HCT116 (cell line): ENCODE results near the gene TMEM132D. TPM values are rescaled to one million over a fixed set of nuclear protein-coding genes. Genes with fewer than 3 reads are reported as not detected.

Source experiments
- ATAC-seq: fragments of 200-7000 bp; cut with Tn5 transposase; 2 replicates; pipeline ENCODE4 v1.9.1; 2020; ENCODE audit warnings: mild to moderate bottlenecking, moderate library complexity
- BruUV-seq: library from RNA; stranded (reverse); fragments of 400-500 nt; replicated peaks from 2 replicates; lab custom pipeline; 2021; lab: Mats Ljungman, UMichigan
- CTCF ChIA-PET: fragments of 300-600 bp; sonication (Branson Sonifier 250); formaldehyde crosslinking; loops from one replicate; lab custom pipeline; 2021; ENCODE audit warnings: antibody characterized with exemption; lab: Charles Lee
- POLR2A ChIA-PET: fragments of 300-600, 350-600 bp; sonication (Branson Sonifier 250); formaldehyde crosslinking; loops from one replicate; lab custom pipeline; 2021; ENCODE audit warnings: antibody characterized with exemption; lab: Charles Lee
- RAD21 ChIA-PET, 2 experiments: fragments of 300-600 bp; sonication (Branson Sonifier 250); formaldehyde crosslinking; loops; one replicate each; lab custom pipeline; 2023; ENCODE audit warnings: low total read pairs in 2 of 2; ENCODE audit not compliant: uncharacterized antibody in 2 of 2, unreplicated experiment in 2 of 2, low non-redundant PET in 1 of 2; lab: Charles Lee
- DNase-seq: peaks from one replicate; pipeline ENCODE4 v3.0.0-alpha.2; 2010; ENCODE audit warnings: low read depth, low spot score
- H2AFZ ChIP-seq: fragments of 200-600 bp; shearing (Covaris generic), sonication (generic); 2 replicates; pipeline ENCODE4 v1.6.1; 2017; ENCODE audit warnings: low read depth, mixed run types, mixed read lengths, antibody characterized with exemption, low read length; ENCODE audit not compliant: poor library complexity, severe bottlenecking
- H3K27ac ChIP-seq: 2 replicates; pipeline ENCODE4 v1.5.1; 2012; ENCODE audit warnings: low read depth, low read length
- H3K27me3 ChIP-seq: fragments of 200-600 bp; sonication (generic); 2 replicates; pipeline ENCODE4 v1.6.1; 2016; ENCODE audit warnings: mixed run types, low read length, mixed read lengths; ENCODE audit not compliant: insufficient read depth
- H3K36me3 ChIP-seq, 2 experiments: fragments of 200-500 bp in 1 of 2; fragments of 200-600 bp in 1 of 2; sonication (Bioruptor generic) in 1 of 2; sonication (generic) in 1 of 2; 2 replicates each; pipeline versions ENCODE4 v1.5.1 to v1.6.1; 2014 to 2016; ENCODE audit warnings: low read length in 2 of 2, inconsistent platforms in 1 of 2, mixed read lengths in 1 of 2, mixed run types in 1 of 2; ENCODE audit not compliant: insufficient read depth in 2 of 2, control insufficient read depth in 1 of 2
- H3K4me1 ChIP-seq, 2 experiments: fragments of 200-600 bp in 1 of 2; sonication (generic) in 1 of 2; 2 replicates each; pipeline versions ENCODE4 v1.5.1 to v1.6.1; 2012 to 2017; ENCODE audit warnings: low read length in 2 of 2, inconsistent platforms in 1 of 2, mild to moderate bottlenecking in 1 of 2, mixed read lengths in 1 of 2, mixed run types in 1 of 2, moderate library complexity in 1 of 2; ENCODE audit not compliant: insufficient read depth in 2 of 2, control insufficient read depth in 1 of 2
- H3K4me2 ChIP-seq: fragments of 200-600 bp; sonication (generic); 2 replicates; pipeline ENCODE4 v1.6.1; 2017; ENCODE audit warnings: mixed run types, low read length, mixed read lengths
- H3K4me3 ChIP-seq, 2 experiments: fragments of 200-600 bp in 1 of 2; sonication (generic) in 1 of 2; replicated peaks in 1 of 2; 2 replicates each; pipeline ENCODE4 v1.5.1; 2011 to 2016; ENCODE audit warnings: low read length in 2 of 2, control low read depth in 1 of 2, low read depth in 1 of 2, mild to moderate bottlenecking in 1 of 2, mixed read lengths in 1 of 2, mixed run types in 1 of 2
- H3K79me2 ChIP-seq: fragments of 200-600 bp; sonication (generic); 2 replicates; pipeline ENCODE4 v1.6.1; 2017; ENCODE audit warnings: mild to moderate bottlenecking, mixed run types, low read length, moderate library complexity, mixed read lengths; ENCODE audit not compliant: insufficient read depth
- H3K9ac ChIP-seq: fragments of 200-600 bp; sonication (generic); 2 replicates; pipeline ENCODE4 v1.6.1; 2016; ENCODE audit warnings: low read length, mixed read lengths
- H3K9me2 ChIP-seq: fragments of 200-600 bp; sonication (generic), shearing (Covaris generic); 2 replicates; pipeline ENCODE4 v1.6.1; 2017; ENCODE audit warnings: mixed run types, mild to moderate bottlenecking, moderate library complexity; ENCODE audit not compliant: insufficient read depth
- H3K9me3 ChIP-seq, 2 experiments: fragments of 200-500 bp in 1 of 2; fragments of 200-600 bp in 1 of 2; sonication (Bioruptor generic) in 1 of 2; sonication (generic) in 1 of 2; 2 replicates each; pipeline ENCODE4 v1.6.1; 2014 to 2017; ENCODE audit warnings: low read length in 2 of 2, mixed read lengths in 2 of 2, inconsistent platforms in 1 of 2, low read depth in 1 of 2, mild to moderate bottlenecking in 1 of 2, mixed run types in 1 of 2, moderate library complexity in 1 of 2; ENCODE audit not compliant: control insufficient read depth in 1 of 2, insufficient read depth in 1 of 2
- H4K20me1 ChIP-seq: fragments of 200-600 bp; sonication (generic), shearing (Covaris generic); 2 replicates; pipeline ENCODE4 v1.6.1; 2017; ENCODE audit warnings: mixed run types, mild to moderate bottlenecking, moderate library complexity; ENCODE audit not compliant: insufficient read depth
- CBX3 ChIP-seq: IDR thresholded peaks from 2 replicates; pipeline ENCODE4 v1.6.1; 2012; ENCODE audit warnings: low read depth
- CEBPB ChIP-seq: IDR thresholded peaks from 2 replicates; pipeline ENCODE4 v1.6.1; 2012; ENCODE audit warnings: low read depth
- EGR1 ChIP-seq: IDR thresholded peaks from 2 replicates; pipeline ENCODE4 v1.6.1; 2012; ENCODE audit warnings: low read depth
- ELF1 ChIP-seq: IDR thresholded peaks from 2 replicates; pipeline ENCODE4 v1.6.1; 2012; ENCODE audit warnings: low read depth, borderline replicate concordance
- FOSL1 ChIP-seq: IDR thresholded peaks from 2 replicates; pipeline ENCODE4 v1.6.1; 2012; ENCODE audit warnings: low read depth
- JUND ChIP-seq: IDR thresholded peaks from 2 replicates; pipeline ENCODE4 v1.6.1; 2012
- POLR2A ChIP-seq: IDR thresholded peaks from 2 replicates; pipeline ENCODE4 v1.7.0; 2011; ENCODE audit warnings: borderline replicate concordance; ENCODE audit not compliant: insufficient read depth, insufficient read length; ENCODE audit errors: extremely low read depth
- POLR2AphosphoS5 ChIP-seq: IDR thresholded peaks from 2 replicates; pipeline ENCODE4 v1.6.1; 2011; ENCODE audit warnings: mild to moderate bottlenecking, low read depth, low read length, moderate library complexity
- RAD21 ChIP-seq: IDR thresholded peaks from 2 replicates; pipeline ENCODE4 v1.6.1; 2012; ENCODE audit warnings: low read depth, mild to moderate bottlenecking
- SP1 ChIP-seq: IDR thresholded peaks from 2 replicates; pipeline ENCODE4 v1.6.1; 2012; ENCODE audit warnings: low read depth
- SRF ChIP-seq: IDR thresholded peaks from 2 replicates; pipeline ENCODE4 v1.6.1; 2012; ENCODE audit warnings: low read depth
- TCF7L2 ChIP-seq: IDR thresholded peaks from 2 replicates; pipeline ENCODE4 v1.7.0; 2011; ENCODE audit warnings: borderline replicate concordance, inconsistent platforms; ENCODE audit not compliant: insufficient read depth, insufficient read length; ENCODE audit errors: extremely low read depth
- ZNF274 ChIP-seq: fragments of 200-500 bp; sonication (Bioruptor generic); IDR thresholded peaks from 2 replicates; pipeline ENCODE4 v1.6.1; 2014; ENCODE audit warnings: mild to moderate bottlenecking, low read depth, low read length, inconsistent platforms
- intact Hi-C: fragments of 100-400 bp; cut with micrococcal nuclease; formaldehyde crosslinking; loops from 2 replicates; pipeline ENCODE4 v1.10.0; 2022
- total RNA-seq: library from RNA; stranded (reverse); gene quantifications from one replicate; pipeline ENCODE4 v1.2.1, GENCODE V29; 2021; ENCODE audit not compliant: unreplicated experiment
- TF ChIP-seq, protein P1 (sequence below): IDR thresholded peaks from 2 replicates; pipeline ENCODE4 v1.6.1; 2012
- TF ChIP-seq, protein P2 (sequence below): IDR thresholded peaks from 2 replicates; pipeline ENCODE4 v1.6.1; 2012; ENCODE audit warnings: low read depth
- TF ChIP-seq, protein P3 (sequence below): IDR thresholded peaks from 2 replicates; pipeline ENCODE4 v1.6.1; 2012
- TF ChIP-seq, protein P4 (sequence below): IDR thresholded peaks from 2 replicates; pipeline ENCODE4 v1.6.1; 2011; ENCODE audit warnings: mild to moderate bottlenecking, low read length, moderate library complexity; ENCODE audit not compliant: insufficient replicate concordance; ENCODE audit errors: extremely low read depth

Gene TMEM132D
- total RNA-seq, 1 experiment from 2014 or later = not detected

DNA sequence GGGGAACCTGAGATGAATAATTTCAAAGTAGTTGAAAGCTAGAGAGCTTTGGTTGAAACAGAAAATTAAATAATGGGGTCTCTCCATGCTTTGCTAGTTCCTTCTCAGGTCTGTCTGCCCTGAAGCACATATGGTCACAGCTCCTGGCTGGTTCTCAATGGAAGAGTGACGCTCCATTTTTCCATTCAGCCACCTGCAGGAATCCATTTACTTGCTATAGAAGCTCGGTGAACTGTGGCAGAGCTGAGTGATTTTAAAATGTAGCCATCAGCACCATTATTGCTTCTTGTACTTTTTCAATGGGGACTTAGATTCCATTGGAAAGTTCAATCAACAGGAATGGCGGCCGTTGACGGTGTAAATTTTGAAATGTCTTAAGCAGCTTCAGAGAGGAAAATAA lies 525.3 kb downstream of the TMEM132D start:
- no peaks in the 10 kb centered on the region for H3K36me3 ChIP-seq
- TF ChIP-seq CEBPB = no peak
- ChIA-PET POLR2A (no interaction called here), RAD21 (no interaction called here), CTCF (no interaction called here)
- H3K27me3 ChIP-seq = no peaks in the 10 kb centered on the region
- ATAC-seq = no peak
- no peak overlapping the region for H3K9ac ChIP-seq
- H3K27ac ChIP-seq = no peak overlapping the region
- no peaks in the 10 kb centered on the region for H3K9me2 ChIP-seq
- H3K9me3 ChIP-seq = peaks cover 11 to 25% of the 10 kb centered on the region in 2 experiments; a peak in 2 of 4 replicates
- DNase-seq = no peak
- no TSS peak for BruUV-seq
- no peak overlapping the region for H2AFZ ChIP-seq
- H3K4me1 ChIP-seq = no peaks in the 10 kb centered on the region
- no peak overlapping the region for H3K4me2 ChIP-seq
- H3K4me3 ChIP-seq = no peak overlapping the region
- H3K79me2 ChIP-seq = no peaks in the 10 kb centered on the region
- no peaks in the 10 kb centered on the region for H4K20me1 ChIP-seq
- intact Hi-C loops = no loop called here

DNA sequence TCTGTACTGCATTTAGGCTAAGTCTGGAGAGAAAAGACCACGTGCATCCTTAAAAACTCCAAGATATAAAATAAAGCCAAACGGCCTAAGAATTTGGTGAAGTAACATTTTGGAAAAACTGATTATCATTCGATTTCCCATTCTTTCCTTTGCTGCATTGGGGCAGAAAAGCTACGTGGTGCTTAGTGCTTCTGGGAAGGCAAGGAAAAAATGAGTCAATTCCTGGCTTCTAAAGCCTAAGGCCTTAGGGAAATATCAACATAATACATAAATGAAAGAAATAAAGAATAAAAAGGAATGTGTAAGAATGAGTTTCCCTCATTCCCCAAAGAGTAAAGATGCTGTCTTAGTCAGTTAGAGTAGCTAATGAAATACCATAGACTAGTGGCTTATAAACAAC lies 530.1 kb downstream of the TMEM132D start:
- DNase-seq = no peak
- TF ChIP-seq, protein P1, sequence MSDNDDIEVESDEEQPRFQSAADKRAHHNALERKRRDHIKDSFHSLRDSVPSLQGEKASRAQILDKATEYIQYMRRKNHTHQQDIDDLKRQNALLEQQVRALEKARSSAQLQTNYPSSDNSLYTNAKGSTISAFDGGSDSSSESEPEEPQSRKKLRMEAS = no peak
- TF ChIP-seq FOSL1 (no peak), JUND (no peak), SP1 (no peak), ELF1 (no peak), POLR2A (no peak), EGR1 (no peak), TCF7L2 (no peak), CEBPB (no peak), POLR2AphosphoS5 (no peak), RAD21 (no peak), ZNF274 (no peak), CBX3 (no peak), SRF (no peak)
- TF ChIP-seq, protein P2, sequence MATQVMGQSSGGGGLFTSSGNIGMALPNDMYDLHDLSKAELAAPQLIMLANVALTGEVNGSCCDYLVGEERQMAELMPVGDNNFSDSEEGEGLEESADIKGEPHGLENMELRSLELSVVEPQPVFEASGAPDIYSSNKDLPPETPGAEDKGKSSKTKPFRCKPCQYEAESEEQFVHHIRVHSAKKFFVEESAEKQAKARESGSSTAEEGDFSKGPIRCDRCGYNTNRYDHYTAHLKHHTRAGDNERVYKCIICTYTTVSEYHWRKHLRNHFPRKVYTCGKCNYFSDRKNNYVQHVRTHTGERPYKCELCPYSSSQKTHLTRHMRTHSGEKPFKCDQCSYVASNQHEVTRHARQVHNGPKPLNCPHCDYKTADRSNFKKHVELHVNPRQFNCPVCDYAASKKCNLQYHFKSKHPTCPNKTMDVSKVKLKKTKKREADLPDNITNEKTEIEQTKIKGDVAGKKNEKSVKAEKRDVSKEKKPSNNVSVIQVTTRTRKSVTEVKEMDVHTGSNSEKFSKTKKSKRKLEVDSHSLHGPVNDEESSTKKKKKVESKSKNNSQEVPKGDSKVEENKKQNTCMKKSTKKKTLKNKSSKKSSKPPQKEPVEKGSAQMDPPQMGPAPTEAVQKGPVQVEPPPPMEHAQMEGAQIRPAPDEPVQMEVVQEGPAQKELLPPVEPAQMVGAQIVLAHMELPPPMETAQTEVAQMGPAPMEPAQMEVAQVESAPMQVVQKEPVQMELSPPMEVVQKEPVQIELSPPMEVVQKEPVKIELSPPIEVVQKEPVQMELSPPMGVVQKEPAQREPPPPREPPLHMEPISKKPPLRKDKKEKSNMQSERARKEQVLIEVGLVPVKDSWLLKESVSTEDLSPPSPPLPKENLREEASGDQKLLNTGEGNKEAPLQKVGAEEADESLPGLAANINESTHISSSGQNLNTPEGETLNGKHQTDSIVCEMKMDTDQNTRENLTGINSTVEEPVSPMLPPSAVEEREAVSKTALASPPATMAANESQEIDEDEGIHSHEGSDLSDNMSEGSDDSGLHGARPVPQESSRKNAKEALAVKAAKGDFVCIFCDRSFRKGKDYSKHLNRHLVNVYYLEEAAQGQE = no peak
- TF ChIP-seq, protein P3, sequence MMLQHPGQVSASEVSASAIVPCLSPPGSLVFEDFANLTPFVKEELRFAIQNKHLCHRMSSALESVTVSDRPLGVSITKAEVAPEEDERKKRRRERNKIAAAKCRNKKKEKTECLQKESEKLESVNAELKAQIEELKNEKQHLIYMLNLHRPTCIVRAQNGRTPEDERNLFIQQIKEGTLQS = no peak
- TF ChIP-seq, protein P4, sequence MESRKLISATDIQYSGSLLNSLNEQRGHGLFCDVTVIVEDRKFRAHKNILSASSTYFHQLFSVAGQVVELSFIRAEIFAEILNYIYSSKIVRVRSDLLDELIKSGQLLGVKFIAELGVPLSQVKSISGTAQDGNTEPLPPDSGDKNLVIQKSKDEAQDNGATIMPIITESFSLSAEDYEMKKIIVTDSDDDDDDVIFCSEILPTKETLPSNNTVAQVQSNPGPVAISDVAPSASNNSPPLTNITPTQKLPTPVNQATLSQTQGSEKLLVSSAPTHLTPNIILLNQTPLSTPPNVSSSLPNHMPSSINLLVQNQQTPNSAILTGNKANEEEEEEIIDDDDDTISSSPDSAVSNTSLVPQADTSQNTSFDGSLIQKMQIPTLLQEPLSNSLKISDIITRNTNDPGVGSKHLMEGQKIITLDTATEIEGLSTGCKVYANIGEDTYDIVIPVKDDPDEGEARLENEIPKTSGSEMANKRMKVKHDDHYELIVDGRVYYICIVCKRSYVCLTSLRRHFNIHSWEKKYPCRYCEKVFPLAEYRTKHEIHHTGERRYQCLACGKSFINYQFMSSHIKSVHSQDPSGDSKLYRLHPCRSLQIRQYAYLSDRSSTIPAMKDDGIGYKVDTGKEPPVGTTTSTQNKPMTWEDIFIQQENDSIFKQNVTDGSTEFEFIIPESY = no peak
- peaks cover 13 to 31% of the 10 kb centered on the region in 2 experiments; a peak in 2 of 4 replicates for H3K9me3 ChIP-seq
- ChIA-PET RAD21 (no interaction called here), CTCF (no interaction called here), POLR2A (no interaction called here)
- H3K4me3 ChIP-seq = no peak overlapping the region
- no peaks in the 10 kb centered on the region for H3K36me3 ChIP-seq
- H3K27ac ChIP-seq = no peak overlapping the region
- intact Hi-C loops = no loop called here
- no peaks in the 10 kb centered on the region for H4K20me1 ChIP-seq
- H3K9ac ChIP-seq = no peak overlapping the region
- no peak overlapping the region for H2AFZ ChIP-seq
- no peaks in the 10 kb centered on the region for H3K4me1 ChIP-seq
- no peaks in the 10 kb centered on the region for H3K9me2 ChIP-seq
- no peak overlapping the region for H3K4me2 ChIP-seq
- H3K79me2 ChIP-seq = no peaks in the 10 kb centered on the region
- no TSS peak for BruUV-seq
- no peak for ATAC-seq
- H3K27me3 ChIP-seq = no peaks in the 10 kb centered on the region
